HG03442 (cell line): ENCODE data around the gene MYO5B.

Experiments used
- ATAC-seq: cut with Tn5 transposase; IDR thresholded peaks from one replicate; pipeline ENCODE4 v1.9.1; 2021; ENCODE audit warnings: mild to moderate bottlenecking, moderate library complexity; ENCODE audit not compliant: unreplicated experiment

Gene MYO5B

GRCh38 chr18:49931760-49932159 is 263.2 kb downstream of the MYO5B start:
- no peak for ATAC-seq

- no peak for ATAC-seq
Measured at GRCh38 chr18:49931179-49931578, 263.8 kb downstream of the MYO5B start.

GRCh38 chr18:49926106-49926745 is 268.7 kb downstream of the MYO5B start:
- ATAC-seq, result no peak

GRCh38 chr18:49924293-49924983 is 270.5 kb downstream of the MYO5B start:
- ATAC-seq, result no peak

GRCh38 chr18:49922228-49922627 is 272.7 kb downstream of the MYO5B start:
- ATAC-seq, result no peak

GRCh38 chr18:49921318-49921985 is 273.5 kb downstream of the MYO5B start:
- ATAC-seq, result no peak

- ATAC-seq, result no peak
Measured at GRCh38 chr18:49920731-49921130, 274.2 kb downstream of the MYO5B start.

GRCh38 chr18:49917742-49918141 is 277.2 kb downstream of the MYO5B start:
- no peak for ATAC-seq

- no peak for ATAC-seq
Measured at GRCh38 chr18:49915352-49915751, 279.6 kb downstream of the MYO5B start.

GRCh38 chr18:49913221-49913620 is 281.7 kb downstream of the MYO5B start:
- ATAC-seq, result no peak

GRCh38 chr18:49911427-49911826 is 283.5 kb downstream of the MYO5B start:
- ATAC-seq, result no peak

- ATAC-seq, result no peak
Measured at GRCh38 chr18:49910986-49911385, 284.0 kb downstream of the MYO5B start.

GRCh38 chr18:49910019-49910418 is 284.9 kb downstream of the MYO5B start:
- ATAC-seq, result no peak

- no peak for ATAC-seq
Measured at GRCh38 chr18:49907346-49907929, 287.5 kb downstream of the MYO5B start.

GRCh38 chr18:49905771-49906170 is 289.2 kb downstream of the MYO5B start:
- no peak for ATAC-seq

- ATAC-seq, result no peak
Measured at GRCh38 chr18:49904871-49905555, 289.9 kb downstream of the MYO5B start.

- no peak for ATAC-seq
Measured at GRCh38 chr18:49901862-49902340, 293.0 kb downstream of the MYO5B start.

- no peak for ATAC-seq
Measured at GRCh38 chr18:49899657-49900330, 295.2 kb downstream of the MYO5B start.

- ATAC-seq, result no peak
Measured at GRCh38 chr18:49898421-49898820, 296.5 kb downstream of the MYO5B start.

- no peak for ATAC-seq
Measured at GRCh38 chr18:49894517-49895226, 300.3 kb downstream of the MYO5B start.
